Retinal pigment epithelial cell (primary cell): Measurements from ENCODE around the gene LIN9.

Experiments
- DNase-seq: peaks from one replicate; pipeline ENCODE4 v3.0.0-alpha.2; 2010; ENCODE audit warnings: low read depth
- H3K4me3 ChIP-seq: 2 replicates; pipeline ENCODE4 v1.5.1; 2011; ENCODE audit warnings: mild to moderate bottlenecking, low read length, control low read depth, moderate library complexity
- CTCF ChIP-seq: conservative IDR thresholded peaks from 2 replicates; pipeline ENCODE4 v1.5.1; 2011; ENCODE audit warnings: low read depth, low read length, control low read depth, inconsistent platforms

Gene LIN9

GRCh38 chr1:226187019-226187322 lies 122.0 kb downstream of the LIN9 start:
- no peak for DNase-seq
- H3K4me3 ChIP-seq, result peak overlapping the region; percentile 96
- TF ChIP-seq CTCF, result no peak

GRCh38 chr1:226186124-226187018 lies 122.6 kb downstream of the LIN9 start, which contains the start of gene ACBD3:
ACBD3 (minus strand) TSS chr1:226186741; CDS start chr1:226186675, 66 bp downstream.
- peak within 1 kb of the TSS; percentile 96 for H3K4me3 ChIP-seq
- DNase-seq, result peak; percentile 51
- peak; percentile 12 for TF ChIP-seq CTCF

- peak overlapping the region; percentile 96 for H3K4me3 ChIP-seq
- TF ChIP-seq CTCF, result no peak
- no peak for DNase-seq
Observed at GRCh38 chr1:226185141-226186036, 123.6 kb downstream of the LIN9 start.

GRCh38 chr1:226181996-226182714 lies 126.8 kb downstream of the LIN9 start:
- peak; percentile 51 for DNase-seq
- H3K4me3 ChIP-seq, result peak overlapping the region; percentile 12
- TF ChIP-seq CTCF, result peak; percentile 51
